IPS-18c (cell line): ENCODE results near the gene TOP3A.

Experiments
- H3K4me3 ChIP-seq: 2 replicates; pipeline ENCODE4 v1.7.0; 2013; ENCODE audit warnings: low read depth, mild to moderate bottlenecking, low read length, moderate library complexity; ENCODE audit not compliant: insufficient read depth
- H3K9me3 ChIP-seq: one replicate; pipeline ENCODE4 v1.6.1; 2013; ENCODE audit warnings: mild to moderate bottlenecking, low read length, moderate library complexity; ENCODE audit not compliant: control insufficient read depth, insufficient read depth

TOP3A gene

GRCh38 chr17:18248811-18249210 is 66.0 kb downstream of the TOP3A start:
- Histone ChIP-seq H3K4me3 (no peak overlapping the region), H3K9me3 (no peaks in the 10 kb centered on the region)

- Histone ChIP-seq H3K4me3 (no peak overlapping the region), H3K9me3 (no peaks in the 10 kb centered on the region)
Measured at GRCh38 chr17:18248300-18248731, 66.5 kb downstream of the TOP3A start.

- Histone ChIP-seq H3K9me3 (no peaks in the 10 kb centered on the region), H3K4me3 (no peak overlapping the region)
Measured at GRCh38 chr17:18247613-18248001, 67.2 kb downstream of the TOP3A start.

- Histone ChIP-seq H3K9me3 (no peaks in the 10 kb centered on the region), H3K4me3 (peak overlapping the region; percentile 53)
Measured at GRCh38 chr17:18246880-18247612, 67.7 kb downstream of the TOP3A start.

GRCh38 chr17:18246109-18246725 is 68.6 kb downstream of the TOP3A start:
- H3K4me3 ChIP-seq = no peak overlapping the region
- H3K9me3 ChIP-seq = no peaks in the 10 kb centered on the region

- Histone ChIP-seq H3K9me3 (no peaks in the 10 kb centered on the region), H3K4me3 (no peak overlapping the region)
Measured at GRCh38 chr17:18245038-18245776, 69.6 kb downstream of the TOP3A start.

GRCh38 chr17:18241229-18241871 is 73.4 kb downstream of the TOP3A start:
- no peak overlapping the region for H3K4me3 ChIP-seq
- H3K9me3 ChIP-seq = no peaks in the 10 kb centered on the region

- no peak overlapping the region for H3K4me3 ChIP-seq
- H3K9me3 ChIP-seq = no peaks in the 10 kb centered on the region
Measured at GRCh38 chr17:18240449-18240848, 74.3 kb downstream of the TOP3A start.

- no peaks in the 10 kb centered on the region for H3K9me3 ChIP-seq
Measured at GRCh38 chr17:18238299-18238698, 76.5 kb downstream of the TOP3A start.

GRCh38 chr17:18237461-18237860 is 77.3 kb downstream of the TOP3A start:
- no peak overlapping the region for H3K4me3 ChIP-seq
- H3K9me3 ChIP-seq = no peaks in the 10 kb centered on the region

More at GRCh38 chr17:18238299-18238698, 76.5 kb downstream of the TOP3A start:
- no peak overlapping the region for H3K4me3 ChIP-seq

GRCh38 chr17:18236494-18236893 is 78.3 kb downstream of the TOP3A start:
- no peak overlapping the region for H3K4me3 ChIP-seq
- H3K9me3 ChIP-seq = no peaks in the 10 kb centered on the region

- H3K9me3 ChIP-seq = no peaks in the 10 kb centered on the region
- no peak overlapping the region for H3K4me3 ChIP-seq
Measured at GRCh38 chr17:18235743-18236256, 79.0 kb downstream of the TOP3A start.

GRCh38 chr17:18234853-18235380 is 79.9 kb downstream of the TOP3A start:
- Histone ChIP-seq H3K4me3 (no peak overlapping the region), H3K9me3 (no peaks in the 10 kb centered on the region)

- Histone ChIP-seq H3K4me3 (no peak overlapping the region), H3K9me3 (no peaks in the 10 kb centered on the region)
Measured at GRCh38 chr17:18233803-18234518, 80.8 kb downstream of the TOP3A start.

- Histone ChIP-seq H3K4me3 (no peak overlapping the region), H3K9me3 (no peaks in the 10 kb centered on the region)
Measured at GRCh38 chr17:18231164-18231563, 83.6 kb downstream of the TOP3A start.

GRCh38 chr17:18230288-18231141 is 84.3 kb downstream of the TOP3A start:
- H3K9me3 ChIP-seq = no peaks in the 10 kb centered on the region
- H3K4me3 ChIP-seq = no peak overlapping the region
